Left ventricle myocardium inferior (tissue), 1 donor: ENCODE data around the gene FYTTD1. TPM values are rescaled to one million over a fixed set of nuclear protein-coding genes. Genes with fewer than 3 reads are reported as not detected.

Source experiments
- DNase-seq: peaks from one replicate; pipeline ENCODE4 v3.0.0-alpha.2; 2020
- H3K27ac ChIP-seq: fragments of 200-600 bp; replicated peaks from 2 replicates; pipeline ENCODE4 v1.8.0; 2021
- H3K27me3 ChIP-seq: fragments of 200-600 bp; 2 replicates; pipeline ENCODE4 v1.8.0; 2021; ENCODE audit warnings: low read depth
- H3K36me3 ChIP-seq: fragments of 200-600 bp; 2 replicates; pipeline ENCODE4 v1.8.0; 2021
- H3K4me1 ChIP-seq: fragments of 200-600 bp; 2 replicates; pipeline ENCODE4 v1.8.0; 2021
- H3K4me3 ChIP-seq: fragments of 200-600 bp; 2 replicates; pipeline ENCODE4 v1.8.0; 2021; ENCODE audit warnings: mild to moderate bottlenecking, moderate library complexity
- H3K9me3 ChIP-seq: fragments of 200-600 bp; replicated peaks from 2 replicates; pipeline ENCODE4 v1.8.0; 2021
- intact Hi-C: fragments of 100-400 bp; cut with micrococcal nuclease; formaldehyde crosslinking; loops from one replicate; pipeline ENCODE4 v1.11.0; 2022
- total RNA-seq: library from RNA; stranded (reverse); fragmentation: NEBNext Ultra II Directional; extraction: Animal tissue kit (Norgen Biotek cat#: 25700); gene quantifications from one replicate; pipeline ENCODE4 v1.2.1, GENCODE V29; 2021
- TF ChIP-seq, protein P1 (sequence below): fragments of 200-600 bp; IDR thresholded peaks from 2 replicates; pipeline ENCODE4 v1.8.0; 2021; ENCODE audit warnings: antibody characterized with exemption, mild to moderate bottlenecking, borderline replicate concordance
- donor health status: DM: no; HTN: yes; CAD: no; lungs with severe emphysema.

Gene FYTTD1
- total RNA-seq, 1 donor from 2014 or later: 78.7 TPM

DNA sequence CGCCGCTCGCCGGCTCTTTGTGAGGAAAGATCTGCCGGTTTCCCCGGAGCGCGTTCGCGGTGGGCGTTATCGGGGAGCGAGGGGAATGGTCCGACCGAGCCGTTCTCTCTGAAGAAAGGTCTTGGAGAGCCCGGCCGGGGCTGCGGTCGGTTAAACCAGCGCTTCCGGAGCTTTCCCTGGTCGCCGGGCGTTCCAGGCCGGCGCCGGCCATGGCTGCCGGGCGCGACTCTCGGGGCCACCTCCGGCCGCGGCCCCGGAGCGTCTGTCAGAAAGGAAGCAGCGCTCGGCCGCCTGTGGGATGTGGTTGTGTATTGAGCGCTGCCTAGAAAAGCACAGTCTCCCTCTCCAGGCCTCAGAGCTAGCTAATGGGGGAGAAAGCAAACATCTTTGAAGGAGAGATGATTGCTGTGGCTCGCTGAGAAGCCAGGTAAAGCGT is 731 bp downstream of the FYTTD1 start:
- TF ChIP-seq, protein P1, sequence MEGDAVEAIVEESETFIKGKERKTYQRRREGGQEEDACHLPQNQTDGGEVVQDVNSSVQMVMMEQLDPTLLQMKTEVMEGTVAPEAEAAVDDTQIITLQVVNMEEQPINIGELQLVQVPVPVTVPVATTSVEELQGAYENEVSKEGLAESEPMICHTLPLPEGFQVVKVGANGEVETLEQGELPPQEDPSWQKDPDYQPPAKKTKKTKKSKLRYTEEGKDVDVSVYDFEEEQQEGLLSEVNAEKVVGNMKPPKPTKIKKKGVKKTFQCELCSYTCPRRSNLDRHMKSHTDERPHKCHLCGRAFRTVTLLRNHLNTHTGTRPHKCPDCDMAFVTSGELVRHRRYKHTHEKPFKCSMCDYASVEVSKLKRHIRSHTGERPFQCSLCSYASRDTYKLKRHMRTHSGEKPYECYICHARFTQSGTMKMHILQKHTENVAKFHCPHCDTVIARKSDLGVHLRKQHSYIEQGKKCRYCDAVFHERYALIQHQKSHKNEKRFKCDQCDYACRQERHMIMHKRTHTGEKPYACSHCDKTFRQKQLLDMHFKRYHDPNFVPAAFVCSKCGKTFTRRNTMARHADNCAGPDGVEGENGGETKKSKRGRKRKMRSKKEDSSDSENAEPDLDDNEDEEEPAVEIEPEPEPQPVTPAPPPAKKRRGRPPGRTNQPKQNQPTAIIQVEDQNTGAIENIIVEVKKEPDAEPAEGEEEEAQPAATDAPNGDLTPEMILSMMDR: peak; percentile 37
- no peaks in the 10 kb centered on the region for H3K9me3 ChIP-seq
- H3K4me1 ChIP-seq: peaks cover 88% of the 10 kb centered on the region
- peak overlapping the region; percentile 95 for H3K4me3 ChIP-seq
- DNase-seq: peak; percentile 70
- intact Hi-C loops: no loop called here
- H3K27ac ChIP-seq: peak overlapping the region; percentile 98
- H3K36me3 ChIP-seq: no peaks in the 10 kb centered on the region
- H3K27me3 ChIP-seq: no peaks in the 10 kb centered on the region

DNA sequence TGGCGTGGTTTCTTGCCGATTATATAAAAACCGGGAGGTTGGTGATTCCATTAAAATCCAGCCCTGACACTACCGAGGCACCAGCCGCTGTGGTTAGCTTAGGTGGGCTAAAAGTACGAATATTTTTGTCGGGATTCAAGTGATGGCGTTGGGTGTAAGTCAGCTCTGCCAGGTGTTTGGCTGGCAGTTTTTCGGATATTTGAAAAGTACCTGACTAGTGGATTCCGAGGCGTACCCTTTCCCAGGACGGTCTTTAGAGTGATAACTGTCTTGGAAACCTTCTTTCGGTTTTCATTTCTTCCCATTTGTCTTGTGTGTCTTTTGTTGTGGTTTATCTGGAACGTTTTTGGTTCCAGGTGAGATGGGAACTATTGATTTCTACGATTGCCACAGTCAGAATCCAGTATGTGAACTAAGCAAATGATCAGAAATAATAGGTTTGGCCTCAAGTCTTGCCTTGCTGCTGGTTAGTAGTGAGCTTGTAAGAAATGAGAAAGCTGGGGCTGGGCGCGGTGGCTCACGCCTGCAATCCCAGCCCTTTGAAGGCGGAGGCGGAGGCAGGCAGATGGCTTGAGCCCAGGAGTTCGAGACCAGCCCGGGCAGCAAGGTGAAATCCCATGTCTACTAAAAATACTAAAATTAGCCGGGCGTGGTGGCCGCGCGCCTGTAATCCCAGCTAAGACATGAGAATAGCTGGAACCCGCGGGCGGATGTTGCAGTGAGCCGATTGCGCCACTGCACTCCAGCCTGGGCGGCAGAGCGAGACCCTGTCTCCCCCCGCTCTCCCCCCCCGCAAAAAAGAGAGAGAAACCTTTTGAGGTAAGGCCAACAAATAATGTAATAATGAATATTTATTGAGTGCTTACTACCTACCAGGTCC is 1.4 kb downstream of the FYTTD1 start:
- DNase-seq: peak; percentile 70
- intact Hi-C loops: no loop called here
- H3K4me1 ChIP-seq: peaks cover 90% of the 10 kb centered on the region
- TF ChIP-seq, protein P1: peak; percentile 11
- H3K9me3 ChIP-seq: no peaks in the 10 kb centered on the region
- H3K4me3 ChIP-seq: peak overlapping the region; percentile 95
- no peaks in the 10 kb centered on the region for H3K36me3 ChIP-seq
- no peaks in the 10 kb centered on the region for H3K27me3 ChIP-seq
- H3K27ac ChIP-seq: peak overlapping the region; percentile 98

DNA sequence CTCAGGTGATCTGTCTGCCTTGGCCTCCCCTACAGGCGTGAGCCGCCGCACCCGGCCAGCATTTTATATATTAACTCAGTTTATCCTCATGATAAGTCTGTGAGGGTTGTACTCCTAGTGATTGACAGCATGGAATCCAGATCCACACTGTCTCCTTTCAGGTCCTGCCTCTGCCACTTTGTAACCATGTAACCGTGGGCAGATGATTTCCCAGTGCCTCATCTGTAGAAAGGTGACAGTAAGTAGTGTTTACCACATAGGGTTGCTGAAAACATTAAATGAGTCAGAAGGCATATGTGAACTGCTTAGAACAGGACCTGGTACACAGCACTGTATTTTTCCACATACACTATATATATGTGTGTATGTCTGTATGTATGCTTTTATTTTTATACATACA is 2.4 kb downstream of the FYTTD1 start:
- DNase-seq: no peak
- intact Hi-C loops: no loop called here
- Histone ChIP-seq H3K27ac (peak overlapping the region; percentile 98), H3K36me3 (peaks cover 8% of the 10 kb centered on the region), H3K4me1 (peaks cover 90% of the 10 kb centered on the region), H3K27me3 (no peaks in the 10 kb centered on the region), H3K4me3 (peak overlapping the region; percentile 95), H3K9me3 (no peaks in the 10 kb centered on the region)
- TF ChIP-seq, protein P1: no peak

DNA sequence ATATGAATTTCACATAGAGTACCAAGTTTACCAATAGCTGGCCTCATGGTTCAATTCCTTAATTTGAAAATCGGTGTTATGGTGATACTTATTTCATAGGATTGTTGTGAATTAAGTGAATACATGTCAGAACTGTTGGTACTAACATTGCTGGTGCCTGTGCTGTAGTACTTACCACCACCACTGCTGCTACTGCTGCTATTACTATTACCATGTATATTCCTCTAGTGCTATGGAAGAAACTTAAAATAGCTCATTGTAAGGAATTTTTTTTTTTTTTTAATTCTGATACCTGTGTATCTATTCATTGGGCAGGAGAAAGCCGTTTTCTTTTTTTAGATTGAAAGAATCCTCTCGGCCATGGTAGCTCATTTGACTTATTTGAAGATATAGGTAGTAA is 3.6 kb downstream of the FYTTD1 start:
- Histone ChIP-seq H3K9me3 (no peaks in the 10 kb centered on the region), H3K27me3 (no peaks in the 10 kb centered on the region), H3K4me1 (peaks cover 91% of the 10 kb centered on the region), H3K4me3 (no peak overlapping the region), H3K36me3 (peaks cover 16% of the 10 kb centered on the region), H3K27ac (peak overlapping the region; percentile 98)
- intact Hi-C loops: no loop called here
- TF ChIP-seq, protein P1: peak; percentile 29
- DNase-seq: no peak

DNA sequence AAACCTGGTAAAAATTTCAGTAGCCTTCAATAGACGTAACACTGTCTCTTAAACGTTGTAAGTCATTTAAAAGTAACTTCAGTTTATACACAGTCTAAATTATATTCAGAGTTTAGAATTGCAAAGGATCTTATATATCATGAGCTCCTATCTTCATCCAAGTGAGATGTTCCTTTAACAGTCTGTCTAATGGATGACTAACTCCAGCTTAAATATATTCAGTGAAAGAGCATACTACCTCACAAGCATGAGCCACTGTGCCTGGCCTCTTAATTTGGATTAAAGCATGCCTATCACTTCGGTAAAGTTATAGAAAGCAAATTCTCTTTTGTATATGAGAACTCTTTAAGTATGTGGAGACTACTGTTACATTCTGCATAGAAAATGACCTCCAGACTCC is 7.0 kb downstream of the FYTTD1 start:
- intact Hi-C loops: no loop called here
- TF ChIP-seq, protein P1: no peak
- Histone ChIP-seq H3K9me3 (no peaks in the 10 kb centered on the region), H3K27ac (peak overlapping the region; percentile 43), H3K4me1 (peaks cover 88% of the 10 kb centered on the region), H3K27me3 (no peaks in the 10 kb centered on the region), H3K36me3 (peaks cover 32% of the 10 kb centered on the region), H3K4me3 (peak overlapping the region; percentile 3)
- DNase-seq: no peak
